Neural progenitor cell (in vitro differentiated cells): ENCODE results near the gene SLC51A.

Experiments
- EZH2 ChIP-seq: fragments of 200-600 bp; sonication (generic); IDR thresholded peaks from 2 replicates; pipeline ENCODE4 v1.6.1; 2017; ENCODE audit warnings: antibody characterized with exemption, mild to moderate bottlenecking, moderate library complexity
- TF ChIP-seq, protein P1 (sequence below): fragments of 200-600 bp; sonication (generic); IDR thresholded peaks from 2 replicates; pipeline ENCODE4 v1.5.1; 2017; ENCODE audit warnings: antibody characterized with exemption, mild to moderate bottlenecking

DNA sequence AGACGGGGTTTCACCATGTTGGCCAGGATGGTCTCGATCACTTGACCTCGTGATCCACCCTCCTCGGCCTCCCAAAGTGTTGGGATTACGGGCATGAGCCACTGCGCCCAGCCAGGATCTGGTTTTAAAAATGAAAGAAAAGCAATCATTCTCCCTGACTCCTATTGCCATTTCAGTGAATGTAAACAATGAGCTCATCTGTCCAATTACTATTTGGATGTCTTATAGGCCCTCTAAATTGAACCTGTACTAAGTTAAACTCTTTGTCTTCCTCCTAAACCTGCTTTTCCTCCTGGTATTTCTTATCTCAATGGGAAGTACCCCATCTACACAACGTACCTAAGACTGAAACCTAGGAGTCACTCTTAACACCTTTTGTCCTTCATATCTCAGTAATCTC is 47.5 kb downstream of the SLC51A start:
- TF ChIP-seq, protein P1, sequence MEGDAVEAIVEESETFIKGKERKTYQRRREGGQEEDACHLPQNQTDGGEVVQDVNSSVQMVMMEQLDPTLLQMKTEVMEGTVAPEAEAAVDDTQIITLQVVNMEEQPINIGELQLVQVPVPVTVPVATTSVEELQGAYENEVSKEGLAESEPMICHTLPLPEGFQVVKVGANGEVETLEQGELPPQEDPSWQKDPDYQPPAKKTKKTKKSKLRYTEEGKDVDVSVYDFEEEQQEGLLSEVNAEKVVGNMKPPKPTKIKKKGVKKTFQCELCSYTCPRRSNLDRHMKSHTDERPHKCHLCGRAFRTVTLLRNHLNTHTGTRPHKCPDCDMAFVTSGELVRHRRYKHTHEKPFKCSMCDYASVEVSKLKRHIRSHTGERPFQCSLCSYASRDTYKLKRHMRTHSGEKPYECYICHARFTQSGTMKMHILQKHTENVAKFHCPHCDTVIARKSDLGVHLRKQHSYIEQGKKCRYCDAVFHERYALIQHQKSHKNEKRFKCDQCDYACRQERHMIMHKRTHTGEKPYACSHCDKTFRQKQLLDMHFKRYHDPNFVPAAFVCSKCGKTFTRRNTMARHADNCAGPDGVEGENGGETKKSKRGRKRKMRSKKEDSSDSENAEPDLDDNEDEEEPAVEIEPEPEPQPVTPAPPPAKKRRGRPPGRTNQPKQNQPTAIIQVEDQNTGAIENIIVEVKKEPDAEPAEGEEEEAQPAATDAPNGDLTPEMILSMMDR, result no peak
- no peak for TF ChIP-seq EZH2
